Ovary (tissue), 3 donors: ENCODE results near the gene SEMA5A.

ENCODE experiments used
- CTCF ChIP-seq, 3 donors: fragments of 450-650 bp in 2 of 3; fragments of 200-600 bp in 1 of 3; IDR thresholded peaks; one replicate each; pipeline versions ENCODE4 v1.5.1 to v1.8.0; 2016 to 2022; ENCODE audit warnings: antibody characterized with exemption in 3 of 3, mild to moderate bottlenecking in 1 of 3
- EP300 ChIP-seq: sonication (generic); formaldehyde crosslinking; IDR thresholded peaks from one replicate; pipeline ENCODE4 v1.6.1; 2017; ENCODE audit warnings: antibody characterized with exemption
- POLR2A ChIP-seq: fragments of 450-650 bp; IDR thresholded peaks from one replicate; pipeline ENCODE4 v1.6.1; 2017; ENCODE audit warnings: antibody characterized with exemption, mild to moderate bottlenecking, moderate library complexity
- donor health status: DM: no; HTN: no; CAD: no.

- TF ChIP-seq CTCF (IDR thresholded peaks at IDR 0.05) (no peak), EP300 (no peak), POLR2A (no peak)
Observed at GRCh38 chr5:9151684-9152427, 394.0 kb downstream of the SEMA5A start.
